Activated naive CD4-positive, alpha-beta T cell (primary cell): ENCODE data around the gene HLA-DQA2.
"Not testable (repeated sequence)": the region's sequence is repeated elsewhere in the genome, so short reads cannot be mapped to it uniquely, and the experiment has no call there.

Experiments used
- DNase-seq, 4 experiments: peaks; one replicate each; lab custom pipeline; 2025; lab: John Stamatoyannopoulos, UW

The HLA-DQA2 gene

GRCh38 chr6:32779036-32779435 lies 37.8 kb downstream of the HLA-DQA2 start:
- no peak for DNase-seq

GRCh38 chr6:32782923-32783322 lies 41.7 kb downstream of the HLA-DQA2 start:
- not testable (repeated sequence) for DNase-seq

GRCh38 chr6:32785781-32786533 lies 44.8 kb downstream of the HLA-DQA2 start:
- DNase-seq, result no peak

GRCh38 chr6:32790306-32790705 lies 49.1 kb downstream of the HLA-DQA2 start:
- DNase-seq, result no peak

- no peak for DNase-seq
Measured at GRCh38 chr6:32792901-32793435, 51.8 kb downstream of the HLA-DQA2 start.

GRCh38 chr6:32794510-32794909 lies 53.3 kb downstream of the HLA-DQA2 start:
- no peak for DNase-seq
